IMR-90 (cell line): Measurements from ENCODE around the gene OPN1SW. TPM values are rescaled to one million over a fixed set of nuclear protein-coding genes. Genes with fewer than 3 reads are reported as not detected.

Experiments
- ATAC-seq: fragments of 200-7000 bp; cut with Tn5 transposase; 2 replicates; pipeline ENCODE4 v1.9.1; 2020; ENCODE audit warnings: low read depth, mild to moderate bottlenecking, moderate library complexity
- BruUV-seq: library from RNA; stranded (reverse); fragments of 400-500 nt; replicated peaks from 2 replicates; lab custom pipeline; 2021; lab: Mats Ljungman, UMichigan
- CTCF ChIA-PET: fragments of 300-600 bp; formaldehyde crosslinking; extraction: SDS; loops from one replicate; lab custom pipeline; 2021; ENCODE audit warnings: antibody characterized with exemption; lab: Yijun Ruan, JAX
- POLR2A ChIA-PET: fragments of 300-600 bp; sonication (Branson Sonifier 250); formaldehyde crosslinking; loops from one replicate; lab custom pipeline; 2022; ENCODE audit warnings: antibody characterized with exemption; ENCODE audit not compliant: unreplicated experiment; lab: Charles Lee
- DNase-seq: peaks from one replicate; pipeline ENCODE4 v3.0.0; 2013
- H2AFZ ChIP-seq: replicated peaks from 2 replicates; pipeline ENCODE3; 2013; ENCODE audit warnings: low read length, mild to moderate bottlenecking; ENCODE audit not compliant: poor library complexity
- H2AK5ac ChIP-seq: 2 replicates; pipeline ENCODE4 v1.6.1; 2013; ENCODE audit warnings: low read depth, low read length, inconsistent platforms
- H2AK9ac ChIP-seq: replicated peaks from 2 replicates; pipeline ENCODE3; 2013; ENCODE audit warnings: mild to moderate bottlenecking, low read depth, low read length, moderate library complexity; ENCODE audit not compliant: poor library complexity
- H2BK120ac ChIP-seq: 2 replicates; pipeline ENCODE4 v1.6.1; 2013; ENCODE audit warnings: low read depth, low read length, inconsistent platforms
- H2BK15ac ChIP-seq: 3 replicates; pipeline ENCODE4 v1.6.1; 2013; ENCODE audit warnings: low read depth, low read length, inconsistent platforms
- H2BK20ac ChIP-seq: 2 replicates; pipeline ENCODE4 v1.6.1; 2013; ENCODE audit warnings: low read depth, mild to moderate bottlenecking, inconsistent platforms, low read length, moderate library complexity
- H2BK5ac ChIP-seq: 2 replicates; pipeline ENCODE4 v1.6.1; 2013; ENCODE audit warnings: mild to moderate bottlenecking, low read depth, low read length, inconsistent platforms; ENCODE audit not compliant: poor library complexity, severe bottlenecking
- H3K14ac ChIP-seq: replicated peaks from 2 replicates; pipeline ENCODE4 v1.6.1; 2013; ENCODE audit warnings: low read depth, low read length, inconsistent platforms
- H3K18ac ChIP-seq: 2 replicates; pipeline ENCODE4 v1.6.1; 2013; ENCODE audit warnings: low read depth, low read length, control low read depth
- H3K23ac ChIP-seq: 2 replicates; pipeline ENCODE4 v1.6.1; 2013; ENCODE audit warnings: low read depth, low read length, inconsistent platforms
- H3K27ac ChIP-seq: 2 replicates; pipeline ENCODE4 v1.5.1; 2013; ENCODE audit warnings: mild to moderate bottlenecking, control low read depth, low read length; ENCODE audit not compliant: insufficient read depth
- H3K27me3 ChIP-seq: 2 replicates; pipeline ENCODE4 v1.6.1; 2013; ENCODE audit warnings: low read length; ENCODE audit not compliant: control insufficient read depth, insufficient read depth
- H3K36me3 ChIP-seq: 2 replicates; pipeline ENCODE4 v1.6.1; 2013; ENCODE audit warnings: low read length, mixed read lengths; ENCODE audit not compliant: control insufficient read depth, insufficient read depth
- H3K4ac ChIP-seq: 2 replicates; pipeline ENCODE4 v1.6.1; 2013; ENCODE audit warnings: low read depth, low read length, inconsistent platforms
- H3K4me1 ChIP-seq: 2 replicates; pipeline ENCODE4 v1.6.1; 2013; ENCODE audit warnings: low read length, mixed read lengths; ENCODE audit not compliant: control insufficient read depth, insufficient read depth
- H3K4me2 ChIP-seq: 2 replicates; pipeline ENCODE4 v1.6.1; 2013; ENCODE audit warnings: low read depth, mild to moderate bottlenecking, control low read depth, low read length, moderate library complexity
- H3K4me3 ChIP-seq: 2 replicates; pipeline ENCODE4 v1.5.1; 2013; ENCODE audit warnings: low read depth, mild to moderate bottlenecking, control low read depth, low read length, moderate library complexity; ENCODE audit not compliant: insufficient read depth
- H3K56ac ChIP-seq: 2 replicates; pipeline ENCODE4 v1.6.1; 2013; ENCODE audit warnings: low read length, inconsistent platforms; ENCODE audit not compliant: insufficient read depth; ENCODE audit errors: extremely low read depth
- H3K79me1 ChIP-seq, 2 experiments: 2 replicates each; pipeline ENCODE4 v1.6.1; 2013; ENCODE audit warnings: low read length in 2 of 2, inconsistent platforms in 1 of 2, low read depth in 1 of 2
- H3K9ac ChIP-seq: 2 replicates; pipeline ENCODE4 v1.6.1; 2013; ENCODE audit warnings: low read depth, low read length, control low read depth
- H3K9me1 ChIP-seq: 2 replicates; pipeline ENCODE4 v1.6.1; 2013; ENCODE audit warnings: low read length, inconsistent platforms; ENCODE audit not compliant: insufficient read depth
- H3K9me3 ChIP-seq: 2 replicates; pipeline ENCODE4 v1.6.1; 2013; ENCODE audit warnings: low read length; ENCODE audit not compliant: control insufficient read depth, insufficient read depth
- H4K20me1 ChIP-seq: 2 replicates; pipeline ENCODE4 v1.6.1; 2013; ENCODE audit warnings: low read length, inconsistent platforms; ENCODE audit not compliant: insufficient read depth
- H4K5ac ChIP-seq: 2 replicates; pipeline ENCODE4 v1.6.1; 2013; ENCODE audit warnings: mild to moderate bottlenecking, low read depth, low read length, control low read depth
- H4K8ac ChIP-seq, 2 experiments: 2 replicates each; pipeline ENCODE4 v1.6.1; 2013; ENCODE audit warnings: low read depth in 2 of 2, low read length in 2 of 2, control low read depth in 1 of 2, inconsistent platforms in 1 of 2
- H4K91ac ChIP-seq: 2 replicates; pipeline ENCODE4 v1.6.1; 2013; ENCODE audit warnings: low read depth, low read length, inconsistent platforms; ENCODE audit not compliant: insufficient read depth
- CHD1 ChIP-seq: IDR thresholded peaks from 2 replicates; pipeline ENCODE4 v1.6.1; 2012; ENCODE audit warnings: low read depth, low read length, improper control_type of control experiment
- MAFK ChIP-seq: IDR thresholded peaks from 2 replicates; pipeline ENCODE4 v1.6.1; 2012; ENCODE audit warnings: low read depth, low read length, improper control_type of control experiment
- MAZ ChIP-seq: IDR thresholded peaks from 2 replicates; pipeline ENCODE4 v1.6.1; 2012; ENCODE audit warnings: low read depth, mild to moderate bottlenecking, low read length, improper control_type of control experiment, moderate library complexity, borderline replicate concordance
- NFE2L2 ChIP-seq: fragments of 150-350 bp; IDR thresholded peaks from 2 replicates; pipeline ENCODE4 v1.6.1; 2016; ENCODE audit warnings: low read depth, mild to moderate bottlenecking, low read length
- POLR2A ChIP-seq: IDR thresholded peaks from 2 replicates; pipeline ENCODE4 v1.6.1; 2012; ENCODE audit warnings: mild to moderate bottlenecking, low read depth, low read length
- RCOR1 ChIP-seq: IDR thresholded peaks from 2 replicates; pipeline ENCODE4 v1.6.1; 2012; ENCODE audit warnings: mild to moderate bottlenecking, low read length, improper control_type of control experiment; ENCODE audit not compliant: insufficient replicate concordance
- RFX5 ChIP-seq: IDR thresholded peaks from 2 replicates; pipeline ENCODE4 v1.8.0; 2012; ENCODE audit warnings: low read depth, mild to moderate bottlenecking, low read length, moderate library complexity
- WGBS, 2 experiments: methylation state at CpG; one replicate each; pipeline versions ENCODE4 v1.1.5 to v1.1.7; 2013; ENCODE audit warnings: missing lambda C conversion rate in 2 of 2; ENCODE audit not compliant: insufficient read length in 1 of 2; ENCODE audit errors: extremely low coverage in 2 of 2; 5-methylcytosine and 5-hydroxymethylcytosine counted together
- dilution Hi-C: fragments of 300-500 bp; cut with HindIII; formaldehyde crosslinking; loops from one replicate; pipeline ENCODE4 v1.14.3; 2018; ENCODE audit warnings: low sequenced_read_pairs; ENCODE audit not compliant: unreplicated experiment
- in situ Hi-C: fragments of 300-500 bp; cut with MboI; formaldehyde crosslinking; loops from 3 replicates; pipeline ENCODE4 v1.14.3; 2019; ENCODE audit warnings: low sequenced_read_pairs, inconsistent platforms, mixed read lengths
- intact Hi-C: fragments of 100-400 bp; cut with micrococcal nuclease; formaldehyde crosslinking; loops from 2 replicates; pipeline ENCODE4 v1.10.0; 2022
- polyA plus RNA-seq, 3 experiments: library from polyadenylated mRNA; depleted of rRNA; stranded (reverse); fragments of >200 nt; gene quantifications; 2 replicates each; pipeline ENCODE4 v1.2.3, GENCODE V29; 2012; ENCODE audit warnings: low replicate concordance in 1 of 3
- total RNA-seq: library from RNA; depleted of rRNA; stranded (reverse); fragments of >200 nt; gene quantifications from 2 replicates; pipeline ENCODE4 v1.2.3, GENCODE V29; 2012
- TF ChIP-seq, protein P1 (sequence below): conservative IDR thresholded peaks from 2 replicates; pipeline ENCODE4 v1.5.1; 2012; ENCODE audit warnings: mild to moderate bottlenecking, low read depth, low read length, improper control_type of control experiment
- TF ChIP-seq, protein P2 (sequence below): fragments of 150-350 bp; IDR thresholded peaks from 2 replicates; pipeline ENCODE4 v1.6.1; 2016; ENCODE audit warnings: low read depth, mild to moderate bottlenecking, low read length, moderate library complexity, borderline replicate concordance

Gene OPN1SW
- total and polyA plus RNA-seq, 2 of the 4 experiments (the other 2 are of a cell fraction) = not detected

DNA sequence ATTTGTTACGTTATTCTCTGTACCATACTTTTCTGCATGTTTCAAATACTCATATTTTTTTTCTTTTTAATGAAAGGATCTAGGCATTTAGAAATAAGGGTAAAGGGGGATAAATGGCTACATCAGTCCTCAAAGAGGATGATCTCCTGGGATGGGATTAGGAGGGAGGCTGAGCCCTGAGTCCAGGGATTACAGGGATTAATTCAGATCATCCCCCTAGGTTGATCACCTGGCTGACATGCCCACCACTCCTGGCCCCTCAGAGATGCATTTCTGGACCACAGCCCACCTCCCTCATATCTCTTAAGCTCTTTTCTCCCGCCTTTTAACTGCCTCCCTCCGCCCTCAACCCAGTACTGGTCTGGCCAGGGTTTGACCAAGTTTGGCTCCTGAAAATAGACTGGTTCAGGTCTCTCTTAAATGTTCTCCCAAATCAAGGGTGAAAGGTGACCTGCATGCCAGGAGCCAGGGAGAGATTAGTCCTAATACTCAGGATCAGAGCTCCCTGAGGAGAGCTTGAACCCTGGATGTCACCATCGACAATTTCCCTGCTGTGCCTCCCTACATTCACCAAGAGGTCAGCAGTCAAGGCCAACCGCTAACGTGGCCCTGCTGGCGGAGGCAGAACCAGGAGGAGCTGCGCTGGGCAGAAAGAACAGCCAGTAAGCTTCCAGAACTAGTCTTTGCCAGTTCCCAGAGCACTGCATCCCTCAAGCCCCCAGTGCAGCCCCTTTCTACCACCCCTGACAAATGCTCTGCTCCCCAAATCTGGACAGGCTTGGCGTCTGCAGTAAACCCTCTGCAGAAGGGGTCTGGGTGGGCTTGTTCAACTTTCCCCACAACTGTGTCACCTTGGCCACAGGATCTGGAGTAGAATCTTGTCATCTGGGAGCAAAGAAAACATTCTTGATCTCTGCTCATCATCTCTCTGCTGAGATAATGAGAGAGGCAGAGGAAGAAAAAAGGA lies 13.1 kb upstream of the OPN1SW start:
- TF ChIP-seq POLR2A (no peak), MAZ (no peak), MAFK (no peak), CHD1 (no peak), RCOR1 (no peak), RFX5 (no peak), NFE2L2 (no peak)
- TF ChIP-seq, protein P1, sequence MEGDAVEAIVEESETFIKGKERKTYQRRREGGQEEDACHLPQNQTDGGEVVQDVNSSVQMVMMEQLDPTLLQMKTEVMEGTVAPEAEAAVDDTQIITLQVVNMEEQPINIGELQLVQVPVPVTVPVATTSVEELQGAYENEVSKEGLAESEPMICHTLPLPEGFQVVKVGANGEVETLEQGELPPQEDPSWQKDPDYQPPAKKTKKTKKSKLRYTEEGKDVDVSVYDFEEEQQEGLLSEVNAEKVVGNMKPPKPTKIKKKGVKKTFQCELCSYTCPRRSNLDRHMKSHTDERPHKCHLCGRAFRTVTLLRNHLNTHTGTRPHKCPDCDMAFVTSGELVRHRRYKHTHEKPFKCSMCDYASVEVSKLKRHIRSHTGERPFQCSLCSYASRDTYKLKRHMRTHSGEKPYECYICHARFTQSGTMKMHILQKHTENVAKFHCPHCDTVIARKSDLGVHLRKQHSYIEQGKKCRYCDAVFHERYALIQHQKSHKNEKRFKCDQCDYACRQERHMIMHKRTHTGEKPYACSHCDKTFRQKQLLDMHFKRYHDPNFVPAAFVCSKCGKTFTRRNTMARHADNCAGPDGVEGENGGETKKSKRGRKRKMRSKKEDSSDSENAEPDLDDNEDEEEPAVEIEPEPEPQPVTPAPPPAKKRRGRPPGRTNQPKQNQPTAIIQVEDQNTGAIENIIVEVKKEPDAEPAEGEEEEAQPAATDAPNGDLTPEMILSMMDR = no peak
- TF ChIP-seq, protein P2, sequence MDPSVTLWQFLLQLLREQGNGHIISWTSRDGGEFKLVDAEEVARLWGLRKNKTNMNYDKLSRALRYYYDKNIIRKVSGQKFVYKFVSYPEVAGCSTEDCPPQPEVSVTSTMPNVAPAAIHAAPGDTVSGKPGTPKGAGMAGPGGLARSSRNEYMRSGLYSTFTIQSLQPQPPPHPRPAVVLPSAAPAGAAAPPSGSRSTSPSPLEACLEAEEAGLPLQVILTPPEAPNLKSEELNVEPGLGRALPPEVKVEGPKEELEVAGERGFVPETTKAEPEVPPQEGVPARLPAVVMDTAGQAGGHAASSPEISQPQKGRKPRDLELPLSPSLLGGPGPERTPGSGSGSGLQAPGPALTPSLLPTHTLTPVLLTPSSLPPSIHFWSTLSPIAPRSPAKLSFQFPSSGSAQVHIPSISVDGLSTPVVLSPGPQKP = no peak
- Histone ChIP-seq H3K9me3 (no peaks in the 10 kb centered on the region), H3K4ac (no peak overlapping the region), H2AK9ac (no peak overlapping the region), H3K79me1 (peaks cover 0 to 13% of the 10 kb centered on the region in 2 experiments; a peak in 2 of 4 replicates), H3K4me2 (no peak overlapping the region), H4K8ac (no peak overlapping the region), H2BK120ac (no peak overlapping the region), H3K14ac (no peak overlapping the region), H4K20me1 (peaks cover under 1% of the 10 kb centered on the region; the same call in 1 of the 2 replicates), H2BK20ac (no peak overlapping the region), H2BK5ac (no peak overlapping the region), H3K9me1 (no peaks in the 10 kb centered on the region), H3K56ac (no peak overlapping the region), H2AK5ac (no peak overlapping the region), H3K9ac (no peak overlapping the region), H2AFZ (no peak overlapping the region), H3K27me3 (peaks cover 13% of the 10 kb centered on the region; the same call in 1 of the 2 replicates), H3K4me3 (no peak overlapping the region), H3K23ac (no peak overlapping the region), H3K18ac (no peak overlapping the region), H2BK15ac (no peak overlapping the region), H3K27ac (no peak overlapping the region), H4K91ac (no peak overlapping the region), H4K5ac (no peak overlapping the region), H3K36me3 (no peaks in the 10 kb centered on the region; the same call in 1 of the 2 replicates), H3K4me1 (peaks cover 6% of the 10 kb centered on the region)
- WGBS, 2 experiments = 80% methylated on average over 1 of the region's 9 CpGs; no CpG with 5 or more reads in 1 of the 2 experiments
- no peak for DNase-seq
- BruUV-seq = no TSS peak
- no peak for ATAC-seq
- in situ Hi-C loops = no loop called here
- ChIA-PET POLR2A (no interaction called here), CTCF (no interaction called here)
- intact Hi-C loops = no loop called here
- dilution Hi-C loops = no loop called here
